H9 (cell line): ENCODE measurements around the gene DUOXA1. TPM values are rescaled to one million over a fixed set of nuclear protein-coding genes. Genes with fewer than 3 reads are reported as not detected.
"Not testable (repeated sequence)": the region's sequence is repeated elsewhere in the genome, so short reads cannot be mapped to it uniquely, and the experiment has no call there.

Source experiments
- DNase-seq: peaks from one replicate; pipeline ENCODE4 v3.0.0-alpha.2; 2017
- H2AFZ ChIP-seq: one replicate; pipeline ENCODE4 v1.6.1; 2013; ENCODE audit warnings: mild to moderate bottlenecking, low read length, control low read depth, moderate library complexity
- H2AK5ac ChIP-seq: 2 replicates; pipeline ENCODE4 v1.6.1; 2013; ENCODE audit warnings: low read length, control low read depth, mixed read lengths; ENCODE audit not compliant: insufficient read length
- H2BK120ac ChIP-seq: one replicate; pipeline ENCODE4 v1.6.1; 2013; ENCODE audit warnings: low read depth, mild to moderate bottlenecking, low read length, control low read depth, inconsistent platforms; ENCODE audit not compliant: poor library complexity, severe bottlenecking
- H2BK12ac ChIP-seq: 2 replicates; pipeline ENCODE4 v1.6.1; 2013; ENCODE audit warnings: low read length, control low read depth, mixed read lengths, low read depth; ENCODE audit not compliant: insufficient read length
- H2BK15ac ChIP-seq: 2 replicates; pipeline ENCODE4 v1.6.1; 2013; ENCODE audit warnings: low read depth, low read length, control low read depth
- H2BK20ac ChIP-seq: one replicate; pipeline ENCODE4 v1.6.1; 2013; ENCODE audit warnings: low read depth, mild to moderate bottlenecking, low read length, control low read depth, inconsistent platforms; ENCODE audit not compliant: poor library complexity, severe bottlenecking
- H2BK5ac ChIP-seq: 2 replicates; pipeline ENCODE4 v1.6.1; 2013; ENCODE audit warnings: low read length, control low read depth, mixed read lengths; ENCODE audit not compliant: insufficient read length
- H3K14ac ChIP-seq: 2 replicates; pipeline ENCODE4 v1.6.1; 2013; ENCODE audit warnings: low read length, control low read depth; ENCODE audit not compliant: insufficient read depth
- H3K18ac ChIP-seq: 2 replicates; pipeline ENCODE4 v1.6.1; 2013; ENCODE audit warnings: low read depth, mild to moderate bottlenecking, mixed read lengths, low read length, control low read depth; ENCODE audit not compliant: insufficient read length
- H3K23ac ChIP-seq: 2 replicates; pipeline ENCODE4 v1.6.1; 2013; ENCODE audit warnings: low read length, control low read depth, mixed read lengths, low read depth; ENCODE audit not compliant: insufficient read length
- H3K23me2 ChIP-seq: 2 replicates; pipeline ENCODE4 v1.6.1; 2013; ENCODE audit warnings: low read depth, mild to moderate bottlenecking, mixed read lengths, low read length, control low read depth; ENCODE audit not compliant: insufficient read length, poor library complexity, severe bottlenecking
- H3K27ac ChIP-seq: 2 replicates; pipeline ENCODE4 v1.5.1; 2013; ENCODE audit warnings: low read length, control low read depth, mixed read lengths, low read depth; ENCODE audit not compliant: insufficient read length
- H3K27me3 ChIP-seq: 2 replicates; pipeline ENCODE4 v1.6.1; 2013; ENCODE audit warnings: low read length, control low read depth, inconsistent platforms; ENCODE audit not compliant: insufficient read depth
- H3K4ac ChIP-seq: 2 replicates; pipeline ENCODE4 v1.6.1; 2013; ENCODE audit warnings: low read depth, mild to moderate bottlenecking, control low read depth, inconsistent platforms, low read length, moderate library complexity
- H3K4me1 ChIP-seq: 2 replicates; pipeline ENCODE4 v1.6.1; 2013; ENCODE audit warnings: low read length, control low read depth, inconsistent platforms; ENCODE audit not compliant: insufficient read depth
- H3K4me2 ChIP-seq: 2 replicates; pipeline ENCODE4 v1.6.1; 2013; ENCODE audit warnings: low read length, control low read depth, mixed read lengths; ENCODE audit not compliant: insufficient read length, insufficient read depth
- H3K56ac ChIP-seq: 2 replicates; pipeline ENCODE4 v1.6.1; 2013; ENCODE audit warnings: low read depth, mild to moderate bottlenecking, mixed read lengths, low read length, control low read depth; ENCODE audit not compliant: insufficient read length
- H3K79me1 ChIP-seq: 2 replicates; pipeline ENCODE4 v1.6.1; 2013; ENCODE audit warnings: low read depth, mild to moderate bottlenecking, moderate library complexity, low read length, control low read depth, inconsistent platforms; ENCODE audit not compliant: insufficient read depth, poor library complexity, severe bottlenecking
- H3K79me2 ChIP-seq: 2 replicates; pipeline ENCODE4 v1.6.1; 2013; ENCODE audit warnings: low read length, control low read depth, inconsistent platforms; ENCODE audit not compliant: insufficient read depth
- H3K9ac ChIP-seq: 2 replicates; pipeline ENCODE4 v1.6.1; 2013; ENCODE audit warnings: low read length, control low read depth, mixed read lengths; ENCODE audit not compliant: insufficient read length; ENCODE audit errors: extremely low read depth
- H3K9me3 ChIP-seq: one replicate; pipeline ENCODE4 v1.6.1; 2013; ENCODE audit warnings: low read depth, low read length, inconsistent platforms; ENCODE audit not compliant: control insufficient read depth
- H3T11ph ChIP-seq: one replicate; pipeline ENCODE4 v1.6.1; 2013; ENCODE audit warnings: mild to moderate bottlenecking, low read length, control low read depth, inconsistent platforms
- H4K20me1 ChIP-seq: one replicate; pipeline ENCODE4 v1.6.1; 2013; ENCODE audit not compliant: control insufficient read depth, insufficient read length, insufficient read depth
- H4K5ac ChIP-seq: 2 replicates; pipeline ENCODE4 v1.6.1; 2013; ENCODE audit warnings: low read depth, mild to moderate bottlenecking, mixed read lengths, low read length, control low read depth; ENCODE audit not compliant: insufficient read length
- H4K8ac ChIP-seq: replicated peaks from 2 replicates; pipeline ENCODE4 v1.6.1; 2013; ENCODE audit warnings: low read length, control low read depth, mixed read lengths, low read depth; ENCODE audit not compliant: insufficient read length
- H4K91ac ChIP-seq: 2 replicates; pipeline ENCODE4 v1.6.1; 2013; ENCODE audit warnings: low read depth, mild to moderate bottlenecking, moderate library complexity, mixed read lengths, low read length, control low read depth; ENCODE audit not compliant: insufficient read length
- H3K27ac Mint-ChIP-seq, 3 experiments: 2 replicates in 2 of 3; 3 replicates in 1 of 3; pipeline ENCODE4 v1.8.0; 2020 to 2021; ENCODE audit warnings: mixed read lengths in 3 of 3, mild to moderate bottlenecking in 1 of 3, moderate library complexity in 1 of 3
- H3K27me3 Mint-ChIP-seq: 2 replicates; pipeline ENCODE4 v1.8.0; 2021; ENCODE audit warnings: low read depth, mild to moderate bottlenecking, moderate library complexity, mixed read lengths
- H3K36me3 Mint-ChIP-seq, 3 experiments: 2 replicates in 2 of 3; 3 replicates in 1 of 3; pipeline ENCODE4 v1.8.0; 2020 to 2021; ENCODE audit warnings: low read depth in 3 of 3, mixed read lengths in 3 of 3; ENCODE audit not compliant: insufficient read depth in 1 of 3
- H3K4me1 Mint-ChIP-seq, 2 experiments: 2 replicates each; pipeline ENCODE4 v1.8.0; 2020; ENCODE audit warnings: mixed read lengths in 2 of 2
- H3K4me3 Mint-ChIP-seq, 2 experiments: 2 replicates in 1 of 2; 3 replicates in 1 of 2; pipeline ENCODE4 v1.8.0; 2020 to 2021; ENCODE audit warnings: mild to moderate bottlenecking in 2 of 2, mixed read lengths in 2 of 2, moderate library complexity in 1 of 2
- H3K9me3 Mint-ChIP-seq, 2 experiments: 2 replicates in 1 of 2; 3 replicates in 1 of 2; pipeline ENCODE4 v1.8.0; 2020; ENCODE audit warnings: mild to moderate bottlenecking in 2 of 2, mixed read lengths in 2 of 2, moderate library complexity in 1 of 2
- WGBS: extraction: QIAGEN DNeasy Blood & Tissue Kit; methylation state at CpG from one replicate; pipeline ENCODE4 v1.1.7; 2013; ENCODE audit warnings: missing lambda C conversion rate, low lambda C conversion rate, mixed read lengths; ENCODE audit not compliant: insufficient read length; ENCODE audit errors: extremely low coverage; 5-methylcytosine and 5-hydroxymethylcytosine counted together
- total RNA-seq: library from RNA; stranded (reverse); gene quantifications from 2 replicates; pipeline ENCODE4 v1.2.1, GENCODE V29; 2021
- TF ChIP-seq, protein P1 (sequence below): fragments of 200-600 bp; sonication (generic); conservative IDR thresholded peaks from 3 replicates; pipeline ENCODE4 v1.8.0; 2021; ENCODE audit warnings: antibody characterized with exemption, mild to moderate bottlenecking

The DUOXA1 gene
- total RNA-seq, 1 experiment from 2014 or later, result 1.2 TPM

DNA sequence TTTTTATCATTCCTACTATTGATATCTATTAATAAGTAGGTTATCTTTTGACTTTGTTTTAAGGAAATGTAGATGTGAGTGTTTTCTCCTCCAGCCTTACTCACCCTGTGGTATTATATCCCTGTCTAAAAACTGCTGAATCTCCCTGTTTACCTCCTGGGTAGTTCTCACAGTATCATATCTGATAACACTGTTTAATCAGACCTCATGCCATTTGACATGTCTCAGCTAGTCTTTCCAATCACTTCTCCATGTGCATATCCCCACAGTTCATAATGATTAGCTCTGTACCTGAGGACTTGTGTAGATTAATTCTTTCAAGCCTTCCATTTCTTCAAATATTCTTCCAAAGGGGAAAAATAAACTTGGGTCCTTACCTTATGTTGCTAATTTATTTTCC, 46.5 kb downstream of the DUOXA1 start:
- Mint-ChIP-seq H3K27me3 (peaks cover 9% of the 10 kb centered on the region), H3K4me3 (no peak overlapping the region), H3K9me3 (no peaks in the 10 kb centered on the region), H3K4me1 (peaks cover 2 to 3% of the 10 kb centered on the region in 2 experiments; a peak in 1 of 4 replicates), H3K27ac (no peak overlapping the region), H3K36me3 (no peaks in the 10 kb centered on the region)
- Histone ChIP-seq H4K5ac (no peak overlapping the region), H4K91ac (no peak overlapping the region), H3K23me2 (no peaks in the 10 kb centered on the region), H3K4me1 (no peaks in the 10 kb centered on the region), H2BK15ac (no peak overlapping the region), H3K23ac (no peak overlapping the region), H3K56ac (no peak overlapping the region), H3K79me1 (no peaks in the 10 kb centered on the region), H4K20me1 (no peaks in the 10 kb centered on the region), H4K8ac (no peak overlapping the region), H3K27me3 (no peaks in the 10 kb centered on the region), H3K9me3 (no peaks in the 10 kb centered on the region), H3T11ph (no peak overlapping the region), H2AK5ac (no peak overlapping the region), H3K79me2 (no peaks in the 10 kb centered on the region), H2BK120ac (no peak overlapping the region), H2AFZ (no peak overlapping the region), H2BK12ac (no peak overlapping the region), H3K4ac (no peak overlapping the region), H2BK20ac (no peak overlapping the region), H3K4me2 (no peak overlapping the region), H2BK5ac (no peak overlapping the region), H3K14ac (no peak overlapping the region), H3K9ac (no peak overlapping the region), H3K27ac (no peak overlapping the region), H3K18ac (no peak overlapping the region)
- no peak for DNase-seq
- TF ChIP-seq, protein P1, sequence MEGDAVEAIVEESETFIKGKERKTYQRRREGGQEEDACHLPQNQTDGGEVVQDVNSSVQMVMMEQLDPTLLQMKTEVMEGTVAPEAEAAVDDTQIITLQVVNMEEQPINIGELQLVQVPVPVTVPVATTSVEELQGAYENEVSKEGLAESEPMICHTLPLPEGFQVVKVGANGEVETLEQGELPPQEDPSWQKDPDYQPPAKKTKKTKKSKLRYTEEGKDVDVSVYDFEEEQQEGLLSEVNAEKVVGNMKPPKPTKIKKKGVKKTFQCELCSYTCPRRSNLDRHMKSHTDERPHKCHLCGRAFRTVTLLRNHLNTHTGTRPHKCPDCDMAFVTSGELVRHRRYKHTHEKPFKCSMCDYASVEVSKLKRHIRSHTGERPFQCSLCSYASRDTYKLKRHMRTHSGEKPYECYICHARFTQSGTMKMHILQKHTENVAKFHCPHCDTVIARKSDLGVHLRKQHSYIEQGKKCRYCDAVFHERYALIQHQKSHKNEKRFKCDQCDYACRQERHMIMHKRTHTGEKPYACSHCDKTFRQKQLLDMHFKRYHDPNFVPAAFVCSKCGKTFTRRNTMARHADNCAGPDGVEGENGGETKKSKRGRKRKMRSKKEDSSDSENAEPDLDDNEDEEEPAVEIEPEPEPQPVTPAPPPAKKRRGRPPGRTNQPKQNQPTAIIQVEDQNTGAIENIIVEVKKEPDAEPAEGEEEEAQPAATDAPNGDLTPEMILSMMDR, result no peak

DNA sequence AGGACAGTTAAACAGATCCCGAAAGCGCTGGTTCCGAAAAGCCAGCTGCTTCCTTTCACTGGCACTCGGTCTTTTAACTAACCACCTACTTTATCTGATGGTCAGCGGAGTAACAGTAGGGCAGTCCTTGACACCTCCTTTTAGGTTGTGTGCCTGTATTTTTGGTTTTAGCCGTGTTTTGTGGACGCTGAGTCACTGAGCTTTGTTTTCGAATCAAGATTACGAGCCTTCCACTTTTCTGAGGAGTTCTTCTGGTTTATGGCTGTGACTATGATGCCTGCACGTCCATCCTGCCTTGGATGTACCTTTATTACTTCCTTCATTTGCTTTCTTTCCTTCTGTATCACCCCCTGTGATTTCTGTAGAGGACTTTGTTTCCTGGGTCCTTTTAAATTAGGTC, 47.3 kb downstream of the DUOXA1 start:
- WGBS, result no CpG with 5 or more reads among the region's 10 CpGs
- not testable (repeated sequence) for H3K4me3 Mint-ChIP-seq, H3K27me3 Mint-ChIP-seq

More for the DNA sequence above, 47.3 kb downstream of the DUOXA1 start:
- not testable (repeated sequence) for H4K91ac ChIP-seq, H4K5ac ChIP-seq, H3K27me3 ChIP-seq, H2AK5ac ChIP-seq, H3K56ac ChIP-seq, H3K4me1 ChIP-seq, H3K9me3 ChIP-seq, H4K8ac ChIP-seq, H3K23ac ChIP-seq, H3K79me2 ChIP-seq, H2BK15ac ChIP-seq, H2BK20ac ChIP-seq, H3K18ac ChIP-seq, H3K9ac ChIP-seq, H2BK5ac ChIP-seq, H2BK12ac ChIP-seq, H3K14ac ChIP-seq, H2BK120ac ChIP-seq, H3K4me2 ChIP-seq, H3T11ph ChIP-seq, H3K36me3 Mint-ChIP-seq, DNase-seq, H4K20me1 ChIP-seq, H3K9me3 Mint-ChIP-seq, H3K27ac ChIP-seq, H3K23me2 ChIP-seq, H3K27ac Mint-ChIP-seq, H2AFZ ChIP-seq, H3K4me1 Mint-ChIP-seq, H3K4ac ChIP-seq, H3K79me1 ChIP-seq
